Measurements from ENCODE around the gene SPOCK1. TPM values are rescaled to one million over a fixed set of nuclear protein-coding genes. Genes with fewer than 3 reads are reported as not detected.
A peak's percentile ranks its signal among the peaks of the same experiment; 100 is the strongest.

SPOCK1 gene
- total and polyA plus RNA-seq, 9 of the 15 experiments (the other 6 are each of a cell fraction or from before 2014, with no cell fraction given): 0.01 to 0.35 (median 0.04) TPM; not detected in 6

- TF ChIP-seq STAT5A (IDR thresholded peaks at IDR 0.05; ENCODE audit: borderline replicate concordance, low read length) (peak; percentile 27; the same call in 1 of the 2 replicates), MCM3 (IDR thresholded peaks at IDR 0.05) (no peak), HMG20A (CRISPR knock-in tag; conservative IDR thresholded peaks at IDR 0.05) (no peak), TEAD4 (IDR thresholded peaks at IDR 0.05; ENCODE audit: low read length) (peak; percentile 72), TEAD4 (CRISPR knock-in tag; IDR thresholded peaks at IDR 0.05; ENCODE audit: borderline replicate concordance) (no peak), CCAR2 (IDR thresholded peaks at IDR 0.05; ENCODE audit: low read depth, low read length) (no peak), TGIF2 (CRISPR knock-in tag; IDR thresholded peaks at IDR 0.05) (no peak), TAL1 (IDR thresholded peaks at IDR 0.05) (peak; percentile 66), NFIC (IDR thresholded peaks at IDR 0.05) (peak; percentile 31; the same call in 1 of the 2 replicates), TCF3 (CRISPR knock-in tag; IDR thresholded peaks at IDR 0.05) (peak; percentile 25; the same call in 1 of the 2 replicates), NCOR1 (IDR thresholded peaks at IDR 0.05) (peak; percentile 27; the same call in 1 of the 2 replicates), SRF (CRISPR knock-in tag; IDR thresholded peaks at IDR 0.05) (no peak), POLR2AphosphoS2 (IDR thresholded peaks at IDR 0.05; ENCODE audit: low read length) (no peak)
Measured at GRCh38 chr5:137136991-137137632, 362.0 kb downstream of the SPOCK1 start (continued).

GRCh38 chr5:137134920-137135532 is 364.1 kb downstream of the SPOCK1 start:
- Histone ChIP-seq H3K9ac (ENCODE audit: insufficient read depth in 1 of 2, low read depth in 2 of 2, low read length in 2 of 2) (no peak overlapping the region), H3K9me3 (replicated peaks; ENCODE audit: control insufficient read depth, insufficient read depth, low read depth, low read length) (no peaks in the 10 kb centered on the region), H3K4me3 (no peak overlapping the region), H2AFZ (ENCODE audit: low read depth, low read length) (no peak overlapping the region), H3K9me1 (ENCODE audit: control insufficient read depth, insufficient read depth, low read length) (no peaks in the 10 kb centered on the region), H3K79me2 (ENCODE audit: control insufficient read depth, insufficient read depth, low read length) (no peaks in the 10 kb centered on the region), H3K27ac (ENCODE audit: extremely low read depth, low read depth, low read length) (no peak overlapping the region), H3K4me2 (ENCODE audit: insufficient read depth, low read length) (no peak overlapping the region), H3K4me1 (replicated peaks in 1 of 2; ENCODE audit: control insufficient read depth in 2 of 2, insufficient read depth in 2 of 2, low read length in 2 of 2) (no peaks in the 10 kb centered on the region), H3K27me3 (ENCODE audit: control insufficient read depth in 2 of 2, insufficient read depth in 2 of 2, low read length in 2 of 2) (no peaks in the 10 kb centered on the region; a peak in 1 of 5 replicates), H3K36me3 (ENCODE audit: control insufficient read depth, insufficient read depth, low read length) (no peaks in the 10 kb centered on the region), H4K20me1 (replicated peaks; ENCODE audit: control insufficient read depth, insufficient read depth, low read length) (no peaks in the 10 kb centered on the region; the same call in 1 of the 2 replicates)
- in situ Hi-C loops (cut with MboI): no loop called here
- POLR2A ChIA-PET: no interaction called here
- CTCF ChIA-PET (ENCODE audit: low intra/inter-chr PET ratio): no interaction called here
- WGBS (ENCODE audit: insufficient coverage, low coverage, missing lambda C conversion rate): 0% methylated on average over 7 of the region's 7 CpGs
- BruUV-seq (replicated peaks): no TSS peak
- FAIRE-seq: no peak
- DNase-seq (ENCODE audit: extremely low read depth in 1 of 4, low spot score in 3 of 4): no peak
- intact Hi-C loops (cut with micrococcal nuclease): no loop called here
- no peak for ATAC-seq
- no peak for TF ChIP-seq OTX1 (CRISPR knock-in tag; IDR thresholded peaks at IDR 0.05)
- no peak for TF ChIP-seq YY1 (IDR thresholded peaks at IDR 0.05; ENCODE audit: borderline replicate concordance in 1 of 3, control insufficient read depth in 1 of 3, extremely low read depth in 1 of 3, insufficient read depth in 3 of 3, insufficient read length in 1 of 3, insufficient replicate concordance in 2 of 3, low read depth in 1 of 3, low read length in 2 of 3)
- TF ChIP-seq FOXA3 (CRISPR knock-in tag; conservative IDR thresholded peaks at IDR 0.05 in 1 of 2, IDR thresholded peaks at IDR 0.05 in 1 of 2): no peak
- TF ChIP-seq CREM (IDR thresholded peaks at IDR 0.05; ENCODE audit: low read depth): no peak
- TF ChIP-seq FOXP1 (CRISPR knock-in tag; IDR thresholded peaks at IDR 0.05): no peak
- TF ChIP-seq NFIC (IDR thresholded peaks at IDR 0.05): no peak
- no peak for TF ChIP-seq BACH1 (tag; IDR thresholded peaks at IDR 0.05)
- no peak for TF ChIP-seq SAFB2 (IDR thresholded peaks at IDR 0.05; ENCODE audit: borderline replicate concordance, low read depth, low read length, severe bottlenecking)
- no peak for TF ChIP-seq ZNF830 (CRISPR knock-in tag; IDR thresholded peaks at IDR 0.05)
- TF ChIP-seq ZNF347 (CRISPR knock-in tag; IDR thresholded peaks at IDR 0.05; ENCODE audit: low read depth): no peak
